Measurements from ENCODE around the gene HS3ST4.
A peak's percentile ranks its signal among the peaks of the same experiment; 100 is the strongest.

The HS3ST4 gene

GRCh38 chr16:25691519-25692091 is at the start of gene HS3ST4:
Gene HS3ST4, plus strand, starts transcription at chr16:25691959.
- DNase-seq (ENCODE audit: low spot score in 2 of 2), result no peak
- no peaks in the 10 kb centered on the region for H3K4me1 Mint-ChIP-seq
- H3K9me3 Mint-ChIP-seq, result no peaks in the 10 kb centered on the region
- H3K27ac Mint-ChIP-seq, result no peak within 1 kb of the TSS
- peak within 1 kb of the TSS; percentile 19 for H3K4me3 Mint-ChIP-seq
- H3K36me3 Mint-ChIP-seq, result no peaks in the 10 kb centered on the region
- ATAC-seq, result no peak

- Mint-ChIP-seq H3K36me3 (no peaks in the 10 kb centered on the region), H3K9me3 (peaks cover 8% of the 10 kb centered on the region), H3K4me3 (no peak overlapping the region), H3K4me1 (no peaks in the 10 kb centered on the region), H3K27ac (no peak overlapping the region)
- ATAC-seq, result no peak
- no peak for DNase-seq (ENCODE audit: low spot score in 2 of 2)
Measured at GRCh38 chr16:25643633-25644032, 48.1 kb upstream of the HS3ST4 start.

- Mint-ChIP-seq H3K27ac (no peak overlapping the region), H3K4me3 (no peak overlapping the region), H3K4me1 (no peaks in the 10 kb centered on the region), H3K36me3 (no peaks in the 10 kb centered on the region), H3K9me3 (peaks cover 5% of the 10 kb centered on the region)
- no peak for DNase-seq (ENCODE audit: low spot score in 2 of 2)
- ATAC-seq, result no peak
Measured at GRCh38 chr16:25656639-25657038, 35.1 kb upstream of the HS3ST4 start.

- Mint-ChIP-seq H3K4me1 (no peaks in the 10 kb centered on the region), H3K9me3 (no peaks in the 10 kb centered on the region)
- no peak for ATAC-seq
Measured at GRCh38 chr16:25676820-25677219, 14.9 kb upstream of the HS3ST4 start.

GRCh38 chr16:25679511-25679910 is 12.2 kb upstream of the HS3ST4 start:
- DNase-seq (ENCODE audit: low spot score in 2 of 2), result no peak
- Mint-ChIP-seq H3K4me3 (no peak overlapping the region), H3K4me1 (no peaks in the 10 kb centered on the region), H3K9me3 (no peaks in the 10 kb centered on the region), H3K27ac (no peak overlapping the region), H3K36me3 (no peaks in the 10 kb centered on the region)
- ATAC-seq, result no peak

More at GRCh38 chr16:25676820-25677219, 14.9 kb upstream of the HS3ST4 start:
- Mint-ChIP-seq H3K36me3 (no peaks in the 10 kb centered on the region), H3K4me3 (no peak overlapping the region), H3K27ac (no peak overlapping the region)
- no peak for DNase-seq (ENCODE audit: low spot score in 2 of 2)

- Mint-ChIP-seq H3K36me3 (no peaks in the 10 kb centered on the region), H3K27ac (no peak overlapping the region), H3K4me1 (no peaks in the 10 kb centered on the region), H3K9me3 (no peaks in the 10 kb centered on the region), H3K4me3 (no peak overlapping the region)
- no peak for DNase-seq (ENCODE audit: low spot score in 2 of 2)
- no peak for ATAC-seq
Measured at GRCh38 chr16:25689137-25689836, 2.5 kb upstream of the HS3ST4 start.

- DNase-seq (ENCODE audit: low spot score in 2 of 2) (no peak), ATAC-seq (no peak)
- H3K4me1 Mint-ChIP-seq, result no peaks in the 10 kb centered on the region
- no peak overlapping the region for H3K27ac Mint-ChIP-seq
- H3K36me3 Mint-ChIP-seq, result no peaks in the 10 kb centered on the region
- peak overlapping the region; percentile 19 for H3K4me3 Mint-ChIP-seq
- no peaks in the 10 kb centered on the region for H3K9me3 Mint-ChIP-seq
Measured at GRCh38 chr16:25690552-25691143, 1.1 kb upstream of the HS3ST4 start.

- ATAC-seq (no peak), DNase-seq (ENCODE audit: low spot score in 2 of 2) (no peak)
- no peak overlapping the region for H3K27ac Mint-ChIP-seq
- H3K4me1 Mint-ChIP-seq, result no peaks in the 10 kb centered on the region
- no peaks in the 10 kb centered on the region for H3K36me3 Mint-ChIP-seq
- no peak overlapping the region for H3K4me3 Mint-ChIP-seq
- H3K9me3 Mint-ChIP-seq, result no peaks in the 10 kb centered on the region
Measured at GRCh38 chr16:25692351-25692741, 587 bp downstream of the HS3ST4 start.

GRCh38 chr16:25692742-25693508 is 1.2 kb downstream of the HS3ST4 start:
- no peaks in the 10 kb centered on the region for H3K4me1 Mint-ChIP-seq
- H3K4me3 Mint-ChIP-seq, result no peak overlapping the region
- H3K36me3 Mint-ChIP-seq, result no peaks in the 10 kb centered on the region
- DNase-seq (ENCODE audit: low spot score in 2 of 2), result no peak
- no peak overlapping the region for H3K27ac Mint-ChIP-seq
- no peak for ATAC-seq
- H3K9me3 Mint-ChIP-seq, result no peaks in the 10 kb centered on the region

- no peak for DNase-seq (ENCODE audit: low spot score in 2 of 2)
- Mint-ChIP-seq H3K4me3 (no peak overlapping the region), H3K36me3 (no peaks in the 10 kb centered on the region), H3K4me1 (no peaks in the 10 kb centered on the region), H3K27ac (no peak overlapping the region), H3K9me3 (no peaks in the 10 kb centered on the region)
- ATAC-seq, result no peak
Measured at GRCh38 chr16:25693631-25694030, 1.9 kb downstream of the HS3ST4 start.

GRCh38 chr16:25699069-25699468 is 7.3 kb downstream of the HS3ST4 start:
- no peaks in the 10 kb centered on the region for H3K36me3 Mint-ChIP-seq
- DNase-seq (ENCODE audit: low spot score in 2 of 2) (no peak), ATAC-seq (no peak)

GRCh38 chr16:25700547-25700946 is 8.8 kb downstream of the HS3ST4 start:
- Mint-ChIP-seq H3K4me3 (no peak overlapping the region), H3K4me1 (no peaks in the 10 kb centered on the region), H3K36me3 (no peaks in the 10 kb centered on the region), H3K9me3 (no peaks in the 10 kb centered on the region), H3K27ac (no peak overlapping the region)
- ATAC-seq (no peak), DNase-seq (ENCODE audit: low spot score in 2 of 2) (no peak)

More at GRCh38 chr16:25699069-25699468, 7.3 kb downstream of the HS3ST4 start:
- Mint-ChIP-seq H3K4me3 (no peak overlapping the region), H3K9me3 (no peaks in the 10 kb centered on the region), H3K27ac (no peak overlapping the region), H3K4me1 (no peaks in the 10 kb centered on the region)

GRCh38 chr16:25707553-25707952 is 15.8 kb downstream of the HS3ST4 start:
- Mint-ChIP-seq H3K9me3 (peaks cover 2% of the 10 kb centered on the region), H3K4me1 (no peaks in the 10 kb centered on the region), H3K36me3 (no peaks in the 10 kb centered on the region), H3K4me3 (no peak overlapping the region), H3K27ac (no peak overlapping the region)
- DNase-seq (ENCODE audit: low spot score in 2 of 2), result no peak
- ATAC-seq, result no peak

GRCh38 chr16:25707982-25708583 is 16.3 kb downstream of the HS3ST4 start:
- DNase-seq (ENCODE audit: low spot score in 2 of 2), result no peak
- Mint-ChIP-seq H3K4me1 (no peaks in the 10 kb centered on the region), H3K36me3 (no peaks in the 10 kb centered on the region), H3K9me3 (peaks cover 2% of the 10 kb centered on the region), H3K4me3 (no peak overlapping the region), H3K27ac (no peak overlapping the region)
- no peak for ATAC-seq

- Mint-ChIP-seq H3K4me3 (no peak overlapping the region), H3K27ac (no peak overlapping the region), H3K9me3 (peaks cover 2% of the 10 kb centered on the region), H3K36me3 (no peaks in the 10 kb centered on the region), H3K4me1 (no peaks in the 10 kb centered on the region)
- DNase-seq (ENCODE audit: low spot score in 2 of 2), result no peak
- ATAC-seq, result no peak
Measured at GRCh38 chr16:25709213-25709612, 17.5 kb downstream of the HS3ST4 start.
